Measurements from ENCODE around the gene RPL6.

DNA sequence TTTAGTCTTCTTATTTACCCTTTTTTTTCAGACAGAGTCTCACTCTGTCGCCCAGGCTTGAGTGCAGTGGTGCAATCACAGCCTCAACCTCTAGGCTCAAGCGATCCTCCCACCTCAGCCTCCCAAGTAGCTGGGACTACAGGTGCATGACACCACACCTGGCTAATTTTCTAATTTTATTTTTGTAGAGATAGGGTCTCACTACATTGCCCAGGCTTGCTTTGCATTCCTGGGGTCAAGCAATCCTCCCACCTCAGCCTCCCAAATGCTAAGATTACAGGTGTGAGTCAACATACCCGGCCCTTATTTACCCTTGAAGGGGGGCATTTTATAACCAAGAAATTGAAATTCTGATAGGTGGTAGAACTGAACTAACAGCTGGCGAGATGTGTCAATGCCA is 48.1 kb downstream of the RPL6 start:
- TF ChIP-seq, protein P1, sequence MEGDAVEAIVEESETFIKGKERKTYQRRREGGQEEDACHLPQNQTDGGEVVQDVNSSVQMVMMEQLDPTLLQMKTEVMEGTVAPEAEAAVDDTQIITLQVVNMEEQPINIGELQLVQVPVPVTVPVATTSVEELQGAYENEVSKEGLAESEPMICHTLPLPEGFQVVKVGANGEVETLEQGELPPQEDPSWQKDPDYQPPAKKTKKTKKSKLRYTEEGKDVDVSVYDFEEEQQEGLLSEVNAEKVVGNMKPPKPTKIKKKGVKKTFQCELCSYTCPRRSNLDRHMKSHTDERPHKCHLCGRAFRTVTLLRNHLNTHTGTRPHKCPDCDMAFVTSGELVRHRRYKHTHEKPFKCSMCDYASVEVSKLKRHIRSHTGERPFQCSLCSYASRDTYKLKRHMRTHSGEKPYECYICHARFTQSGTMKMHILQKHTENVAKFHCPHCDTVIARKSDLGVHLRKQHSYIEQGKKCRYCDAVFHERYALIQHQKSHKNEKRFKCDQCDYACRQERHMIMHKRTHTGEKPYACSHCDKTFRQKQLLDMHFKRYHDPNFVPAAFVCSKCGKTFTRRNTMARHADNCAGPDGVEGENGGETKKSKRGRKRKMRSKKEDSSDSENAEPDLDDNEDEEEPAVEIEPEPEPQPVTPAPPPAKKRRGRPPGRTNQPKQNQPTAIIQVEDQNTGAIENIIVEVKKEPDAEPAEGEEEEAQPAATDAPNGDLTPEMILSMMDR (IDR thresholded peaks at IDR 0.05 in 8 of 11, conservative IDR thresholded peaks at IDR 0.05 in 3 of 11) = no peak
- TF ChIP-seq POLR2A (IDR thresholded peaks at IDR 0.05) (no peak), POLR2AphosphoS5 (IDR thresholded peaks at IDR 0.05) (no peak)

Measured in spleen (tissue), 7 donors.